Ishikawa (cell line): ENCODE measurements around the gene POLR1D.

ENCODE experiments used
- CEBPB ChIP-seq: IDR thresholded peaks from 2 replicates; pipeline ENCODE4 v1.6.1; 2012
- CREB1 ChIP-seq: IDR thresholded peaks from 2 replicates; pipeline ENCODE4 v1.6.1; 2012; ENCODE audit warnings: low read depth
- EGR1 ChIP-seq: IDR thresholded peaks from 2 replicates; pipeline ENCODE4 v1.6.1; 2012
- EP300 ChIP-seq: IDR thresholded peaks from 2 replicates; pipeline ENCODE4 v1.6.1; 2012; ENCODE audit warnings: borderline replicate concordance
- FOXM1 ChIP-seq: IDR thresholded peaks from 2 replicates; pipeline ENCODE4 v1.6.1; 2012; ENCODE audit warnings: low read depth, borderline replicate concordance
- NFIC ChIP-seq: IDR thresholded peaks from 2 replicates; pipeline ENCODE4 v1.6.1; 2012
- RAD21 ChIP-seq: IDR thresholded peaks from 2 replicates; pipeline ENCODE4 v1.6.1; 2012; ENCODE audit warnings: low read depth
- TAF1 ChIP-seq: IDR thresholded peaks from 2 replicates; pipeline ENCODE4 v1.6.1; 2012; ENCODE audit warnings: low read depth, mild to moderate bottlenecking
- TCF12 ChIP-seq: IDR thresholded peaks from 2 replicates; pipeline ENCODE4 v1.6.1; 2012; ENCODE audit warnings: low read depth
- TEAD4 ChIP-seq: IDR thresholded peaks from 2 replicates; pipeline ENCODE4 v1.6.1; 2012
- YY1 ChIP-seq: IDR thresholded peaks from 2 replicates; pipeline ENCODE4 v1.6.1; 2012; ENCODE audit warnings: low read depth
- ZBTB7A ChIP-seq: IDR thresholded peaks from 2 replicates; pipeline ENCODE4 v1.6.1; 2012; ENCODE audit warnings: low read depth
- TF ChIP-seq, protein P1 (sequence below): IDR thresholded peaks from 2 replicates; pipeline ENCODE4 v1.6.1; 2012
- TF ChIP-seq, protein P2 (sequence below): IDR thresholded peaks from 2 replicates; pipeline ENCODE4 v1.6.1; 2012; ENCODE audit warnings: low read depth, mild to moderate bottlenecking
- TF ChIP-seq, protein P3 (sequence below): IDR thresholded peaks from 2 replicates; pipeline ENCODE4 v1.6.1; 2012

The POLR1D gene

GRCh38 chr13:27578121-27579030, 43.3 kb upstream of the POLR1D start:
- TF ChIP-seq NFIC: no peak
- TF ChIP-seq EGR1: no peak

GRCh38 chr13:27583645-27584044, 38.0 kb upstream of the POLR1D start:
- TF ChIP-seq FOXM1 (no peak), YY1 (no peak), NFIC (no peak), EP300 (no peak), CREB1 (no peak), TCF12 (no peak), RAD21 (no peak), TEAD4 (no peak), TAF1 (no peak), CEBPB (no peak), ZBTB7A (no peak), EGR1 (no peak)
- TF ChIP-seq, protein P1, sequence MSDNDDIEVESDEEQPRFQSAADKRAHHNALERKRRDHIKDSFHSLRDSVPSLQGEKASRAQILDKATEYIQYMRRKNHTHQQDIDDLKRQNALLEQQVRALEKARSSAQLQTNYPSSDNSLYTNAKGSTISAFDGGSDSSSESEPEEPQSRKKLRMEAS: no peak
- TF ChIP-seq, protein P2, sequence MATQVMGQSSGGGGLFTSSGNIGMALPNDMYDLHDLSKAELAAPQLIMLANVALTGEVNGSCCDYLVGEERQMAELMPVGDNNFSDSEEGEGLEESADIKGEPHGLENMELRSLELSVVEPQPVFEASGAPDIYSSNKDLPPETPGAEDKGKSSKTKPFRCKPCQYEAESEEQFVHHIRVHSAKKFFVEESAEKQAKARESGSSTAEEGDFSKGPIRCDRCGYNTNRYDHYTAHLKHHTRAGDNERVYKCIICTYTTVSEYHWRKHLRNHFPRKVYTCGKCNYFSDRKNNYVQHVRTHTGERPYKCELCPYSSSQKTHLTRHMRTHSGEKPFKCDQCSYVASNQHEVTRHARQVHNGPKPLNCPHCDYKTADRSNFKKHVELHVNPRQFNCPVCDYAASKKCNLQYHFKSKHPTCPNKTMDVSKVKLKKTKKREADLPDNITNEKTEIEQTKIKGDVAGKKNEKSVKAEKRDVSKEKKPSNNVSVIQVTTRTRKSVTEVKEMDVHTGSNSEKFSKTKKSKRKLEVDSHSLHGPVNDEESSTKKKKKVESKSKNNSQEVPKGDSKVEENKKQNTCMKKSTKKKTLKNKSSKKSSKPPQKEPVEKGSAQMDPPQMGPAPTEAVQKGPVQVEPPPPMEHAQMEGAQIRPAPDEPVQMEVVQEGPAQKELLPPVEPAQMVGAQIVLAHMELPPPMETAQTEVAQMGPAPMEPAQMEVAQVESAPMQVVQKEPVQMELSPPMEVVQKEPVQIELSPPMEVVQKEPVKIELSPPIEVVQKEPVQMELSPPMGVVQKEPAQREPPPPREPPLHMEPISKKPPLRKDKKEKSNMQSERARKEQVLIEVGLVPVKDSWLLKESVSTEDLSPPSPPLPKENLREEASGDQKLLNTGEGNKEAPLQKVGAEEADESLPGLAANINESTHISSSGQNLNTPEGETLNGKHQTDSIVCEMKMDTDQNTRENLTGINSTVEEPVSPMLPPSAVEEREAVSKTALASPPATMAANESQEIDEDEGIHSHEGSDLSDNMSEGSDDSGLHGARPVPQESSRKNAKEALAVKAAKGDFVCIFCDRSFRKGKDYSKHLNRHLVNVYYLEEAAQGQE: no peak
- TF ChIP-seq, protein P3, sequence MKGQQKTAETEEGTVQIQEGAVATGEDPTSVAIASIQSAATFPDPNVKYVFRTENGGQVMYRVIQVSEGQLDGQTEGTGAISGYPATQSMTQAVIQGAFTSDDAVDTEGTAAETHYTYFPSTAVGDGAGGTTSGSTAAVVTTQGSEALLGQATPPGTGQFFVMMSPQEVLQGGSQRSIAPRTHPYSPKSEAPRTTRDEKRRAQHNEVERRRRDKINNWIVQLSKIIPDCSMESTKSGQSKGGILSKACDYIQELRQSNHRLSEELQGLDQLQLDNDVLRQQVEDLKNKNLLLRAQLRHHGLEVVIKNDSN: no peak

GRCh38 chr13:27587095-27587746, 34.5 kb upstream of the POLR1D start:
- TF ChIP-seq TEAD4 (no peak), EGR1 (no peak), TCF12 (no peak), RAD21 (no peak), CREB1 (no peak), ZBTB7A (no peak), FOXM1 (no peak), CEBPB (no peak), YY1 (no peak)
- TF ChIP-seq, protein P3: no peak
- TF ChIP-seq, protein P1: no peak
- TF ChIP-seq, protein P2: no peak

DNA sequence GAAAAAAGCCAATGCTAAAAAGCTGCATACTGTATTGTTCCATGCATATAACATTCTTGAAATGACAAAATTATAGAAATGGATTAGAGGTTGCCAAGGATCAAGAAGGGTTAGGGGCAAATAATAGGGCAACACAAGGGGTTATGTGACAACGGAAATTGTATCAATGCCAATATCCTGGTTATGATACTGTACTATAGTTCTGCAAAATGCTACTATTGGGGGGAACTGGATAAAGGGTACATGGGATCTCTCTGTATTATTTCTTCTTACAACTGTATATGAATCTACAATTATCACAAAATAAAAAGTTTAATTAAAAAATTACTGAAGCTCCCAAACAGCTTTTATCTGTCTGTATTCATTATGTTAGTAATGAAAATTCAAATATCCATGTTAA, 33.3 kb upstream of the POLR1D start:
- TF ChIP-seq CEBPB (no peak), EP300 (no peak), FOXM1 (no peak), TEAD4 (no peak), YY1 (no peak), NFIC (no peak), TAF1 (no peak), TCF12 (no peak)
- TF ChIP-seq, protein P3: no peak
- TF ChIP-seq, protein P2: no peak
